Mucosa of stomach (tissue), 1 donor: ENCODE data around the gene GABRG3.
"Not testable (repeated sequence)": the region's sequence is repeated elsewhere in the genome, so short reads cannot be mapped to it uniquely, and the experiment has no call there.

Experiments
- H3K27me3 ChIP-seq: one replicate; pipeline ENCODE4 v1.7.0; 2013; ENCODE audit warnings: mild to moderate bottlenecking, low read length; ENCODE audit not compliant: control insufficient read depth, insufficient read depth
- H3K36me3 ChIP-seq: one replicate; pipeline ENCODE4 v1.7.0; 2013; ENCODE audit warnings: low read length; ENCODE audit not compliant: control insufficient read depth, insufficient read depth
- H3K4me1 ChIP-seq: one replicate; pipeline ENCODE4 v1.7.0; 2013; ENCODE audit warnings: mild to moderate bottlenecking, low read length; ENCODE audit not compliant: control insufficient read depth, insufficient read depth
- H3K4me3 ChIP-seq: one replicate; pipeline ENCODE4 v1.7.0; 2013; ENCODE audit warnings: low read length
- H3K9ac ChIP-seq: one replicate; pipeline ENCODE4 v1.7.0; 2013; ENCODE audit warnings: mild to moderate bottlenecking, low read length, moderate library complexity
- H3K9me3 ChIP-seq: one replicate; pipeline ENCODE4 v1.7.0; 2013; ENCODE audit warnings: mild to moderate bottlenecking, low read length, moderate library complexity; ENCODE audit not compliant: control insufficient read depth
- donor health status: Pancreatic carcinoma.

The GABRG3 gene

GRCh38 chr15:26950001-26950400 is 21.0 kb upstream of the GABRG3 start:
- H3K27me3 ChIP-seq: no peaks in the 10 kb centered on the region
- H3K4me1 ChIP-seq: no peaks in the 10 kb centered on the region
- no peak overlapping the region for H3K9ac ChIP-seq
- H3K36me3 ChIP-seq: no peaks in the 10 kb centered on the region
- H3K4me3 ChIP-seq: no peak overlapping the region
- H3K9me3 ChIP-seq: no peaks in the 10 kb centered on the region

- Histone ChIP-seq H3K4me3 (no peak overlapping the region), H3K9ac (no peak overlapping the region), H3K4me1 (no peaks in the 10 kb centered on the region), H3K9me3 (no peaks in the 10 kb centered on the region), H3K36me3 (no peaks in the 10 kb centered on the region), H3K27me3 (no peaks in the 10 kb centered on the region)
Measured at GRCh38 chr15:26954403-26954802, 16.6 kb upstream of the GABRG3 start.

DNA sequence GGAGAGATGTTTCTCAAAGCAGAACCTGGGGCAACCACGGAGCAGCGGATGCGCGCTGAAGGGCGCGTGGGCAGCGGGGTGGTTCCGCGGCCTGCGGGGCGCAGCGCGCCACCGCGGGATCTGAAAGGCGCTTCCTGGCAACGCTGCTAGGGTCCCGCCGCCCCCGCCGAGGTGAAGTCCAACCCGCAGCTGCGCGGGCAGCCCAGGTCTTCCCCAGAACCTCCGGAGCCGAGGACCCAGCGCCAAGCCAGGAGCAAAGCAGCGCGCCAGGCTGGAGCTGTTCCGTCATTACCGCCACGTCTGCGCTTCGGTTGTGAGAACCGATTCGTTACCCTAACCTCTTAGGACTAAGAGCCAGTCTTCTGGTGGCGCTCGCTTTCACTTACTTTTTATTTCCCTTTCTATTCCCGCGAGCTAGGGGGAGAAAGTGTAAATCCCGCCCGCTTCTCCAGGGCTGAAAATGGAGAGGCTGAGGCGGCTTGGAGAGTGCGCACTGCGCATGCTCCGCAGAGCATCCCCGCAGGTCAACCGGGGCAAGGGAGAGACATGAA is 3.2 kb upstream of the GABRG3 start:
- no peak overlapping the region for H3K4me3 ChIP-seq
- H3K27me3 ChIP-seq: peaks cover 5% of the 10 kb centered on the region
- H3K9ac ChIP-seq: no peak overlapping the region
- no peaks in the 10 kb centered on the region for H3K36me3 ChIP-seq
- H3K4me1 ChIP-seq: no peaks in the 10 kb centered on the region
- no peaks in the 10 kb centered on the region for H3K9me3 ChIP-seq

DNA sequence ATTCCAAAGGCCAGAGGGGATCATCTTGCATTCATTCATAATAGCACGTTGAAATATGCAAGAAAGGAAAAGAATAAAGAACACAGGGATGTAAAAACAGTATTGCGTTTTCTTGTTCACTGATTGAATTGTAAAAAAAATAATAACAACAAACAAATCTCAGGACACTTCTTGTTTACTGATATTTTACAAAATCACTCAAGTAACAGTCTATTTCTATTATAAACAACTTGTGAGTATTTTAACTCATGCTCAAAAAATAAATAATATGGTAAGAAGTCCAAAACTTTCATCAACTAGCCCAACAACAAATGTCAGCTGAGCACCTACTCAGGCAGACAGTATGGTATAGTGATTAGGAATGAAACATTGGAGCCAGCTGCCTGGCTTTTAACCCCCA is 2.2 kb upstream of the GABRG3 start:
- Histone ChIP-seq H3K4me3 (no peak overlapping the region), H3K4me1 (no peaks in the 10 kb centered on the region), H3K9me3 (no peaks in the 10 kb centered on the region), H3K36me3 (no peaks in the 10 kb centered on the region), H3K9ac (no peak overlapping the region), H3K27me3 (peaks cover 5% of the 10 kb centered on the region)

- Histone ChIP-seq H3K9ac (no peak overlapping the region), H3K36me3 (no peaks in the 10 kb centered on the region), H3K27me3 (peaks cover 5% of the 10 kb centered on the region), H3K4me3 (no peak overlapping the region), H3K9me3 (no peaks in the 10 kb centered on the region), H3K4me1 (no peaks in the 10 kb centered on the region)
Measured at GRCh38 chr15:26971271-26972018, 464 bp downstream of the GABRG3 start.

- Histone ChIP-seq H3K9ac (no peak overlapping the region), H3K27me3 (peaks cover 5% of the 10 kb centered on the region), H3K36me3 (no peaks in the 10 kb centered on the region), H3K4me3 (no peak overlapping the region), H3K9me3 (no peaks in the 10 kb centered on the region), H3K4me1 (no peaks in the 10 kb centered on the region)
Measured at GRCh38 chr15:26972636-26973035, 1.7 kb downstream of the GABRG3 start.

- no peak overlapping the region for H3K4me3 ChIP-seq
- H3K36me3 ChIP-seq: no peaks in the 10 kb centered on the region
- no peaks in the 10 kb centered on the region for H3K9me3 ChIP-seq
- H3K27me3 ChIP-seq: peaks cover 5% of the 10 kb centered on the region
- no peak overlapping the region for H3K9ac ChIP-seq
- H3K4me1 ChIP-seq: no peaks in the 10 kb centered on the region
Measured at GRCh38 chr15:26974120-26974780, 3.3 kb downstream of the GABRG3 start.

- no peak overlapping the region for H3K9ac ChIP-seq
- H3K9me3 ChIP-seq: no peaks in the 10 kb centered on the region
- H3K27me3 ChIP-seq: no peaks in the 10 kb centered on the region
- no peaks in the 10 kb centered on the region for H3K4me1 ChIP-seq
- H3K36me3 ChIP-seq: no peaks in the 10 kb centered on the region
- no peak overlapping the region for H3K4me3 ChIP-seq
Measured at GRCh38 chr15:26981492-26981891, 10.5 kb downstream of the GABRG3 start.

DNA sequence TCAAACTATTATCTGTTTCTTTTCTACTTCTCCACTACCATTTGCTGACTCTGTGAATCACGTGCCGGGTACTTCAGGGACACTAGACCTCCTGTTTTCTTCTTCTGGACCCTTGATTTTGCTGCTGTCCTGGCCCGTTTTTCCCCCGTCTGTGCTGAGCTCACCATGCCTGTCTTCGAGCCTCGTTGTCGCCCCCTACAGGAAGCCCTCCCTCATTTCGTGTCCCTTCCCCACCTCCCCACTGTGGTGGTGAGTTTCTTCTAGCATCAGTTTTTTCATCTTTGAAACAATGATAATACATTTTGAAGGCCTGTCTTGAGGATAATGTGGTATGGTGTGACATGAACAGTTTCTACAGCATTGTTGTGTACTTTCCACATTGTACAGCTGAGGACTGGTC is 12.8 kb downstream of the GABRG3 start:
- H3K9me3 ChIP-seq: no peaks in the 10 kb centered on the region
- H3K27me3 ChIP-seq: no peaks in the 10 kb centered on the region
- no peak overlapping the region for H3K4me3 ChIP-seq
- H3K9ac ChIP-seq: no peak overlapping the region
- H3K36me3 ChIP-seq: no peaks in the 10 kb centered on the region
- no peaks in the 10 kb centered on the region for H3K4me1 ChIP-seq

DNA sequence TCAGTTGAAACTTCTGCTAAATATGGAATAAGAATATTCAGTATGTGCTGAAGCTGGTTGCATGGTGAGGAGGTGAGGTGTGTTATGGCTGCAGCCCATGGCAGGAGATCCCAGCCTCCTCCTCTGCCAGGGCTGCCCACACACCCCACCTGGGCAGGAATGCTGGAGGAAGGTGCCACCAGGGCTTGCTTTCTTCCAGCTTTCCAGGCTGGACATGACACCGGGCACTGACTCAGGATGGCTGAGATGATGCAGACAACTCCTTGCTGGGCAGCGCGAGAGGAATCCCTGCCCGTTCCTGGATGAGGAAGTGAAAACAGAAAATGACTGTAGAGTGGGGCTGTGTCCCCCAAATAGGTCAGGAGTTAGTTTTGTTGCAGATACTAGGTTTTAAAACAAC is 14.1 kb downstream of the GABRG3 start:
- no peaks in the 10 kb centered on the region for H3K27me3 ChIP-seq
- H3K4me1 ChIP-seq: no peaks in the 10 kb centered on the region
- no peaks in the 10 kb centered on the region for H3K9me3 ChIP-seq
- H3K4me3 ChIP-seq: no peak overlapping the region
- H3K9ac ChIP-seq: no peak overlapping the region
- no peaks in the 10 kb centered on the region for H3K36me3 ChIP-seq

DNA sequence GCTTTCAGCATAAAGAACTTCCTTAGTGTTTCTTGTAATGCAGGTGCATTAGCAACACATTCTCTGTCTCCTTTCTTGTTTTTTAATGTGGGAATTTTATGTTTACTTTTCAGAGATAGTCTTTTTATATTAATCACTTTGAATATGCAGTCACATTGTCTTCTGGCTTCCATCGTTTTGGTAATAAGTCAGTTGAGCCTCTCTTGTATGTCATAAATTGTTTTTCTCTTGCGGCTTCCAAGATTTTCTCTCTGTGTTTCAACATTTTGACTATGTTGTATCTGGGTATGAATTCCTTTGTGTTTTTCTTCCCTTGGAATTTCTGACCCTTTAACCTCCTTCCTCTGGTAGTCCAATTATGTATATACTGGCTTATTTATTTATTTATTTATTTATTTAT is 25.3 kb downstream of the GABRG3 start:
- Histone ChIP-seq H3K4me3 (no peak overlapping the region), H3K27me3 (no peaks in the 10 kb centered on the region), H3K9me3 (no peaks in the 10 kb centered on the region), H3K9ac (no peak overlapping the region), H3K36me3 (no peaks in the 10 kb centered on the region), H3K4me1 (no peaks in the 10 kb centered on the region)

DNA sequence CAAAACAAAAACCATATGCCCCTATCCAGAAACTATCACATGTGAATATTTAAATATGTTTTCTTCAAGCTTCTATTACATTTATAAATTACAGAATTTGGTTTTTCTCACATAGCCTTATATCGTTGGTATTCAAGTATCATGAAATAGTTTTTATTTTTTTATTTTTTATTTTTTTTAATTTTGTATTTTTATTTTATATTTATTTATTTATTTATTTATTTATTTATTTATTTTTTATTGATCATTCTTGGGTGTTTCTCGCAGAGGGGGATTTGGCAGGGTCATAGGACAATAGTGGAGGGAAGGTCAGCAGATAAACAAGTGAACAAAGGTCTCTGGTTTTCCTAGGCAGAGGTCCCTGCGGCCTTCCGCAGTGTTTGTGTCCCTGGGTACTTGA is 32.0 kb downstream of the GABRG3 start:
- not testable (repeated sequence) for H3K9me3 ChIP-seq, H3K36me3 ChIP-seq, H3K4me3 ChIP-seq, H3K4me1 ChIP-seq, H3K9ac ChIP-seq, H3K27me3 ChIP-seq
